AG10803 (cell line): Measurements from ENCODE around the gene GTF2A1L.

Source experiments
- DNase-seq: peaks from one replicate; pipeline ENCODE4 v3.0.0; 2010; ENCODE audit warnings: low read depth
- H3K4me3 ChIP-seq: 2 replicates; pipeline ENCODE4 v1.5.1; 2011; ENCODE audit warnings: mild to moderate bottlenecking, low read length, control low read depth
- CTCF ChIP-seq: conservative IDR thresholded peaks from 2 replicates; pipeline ENCODE4 v1.5.1; 2011; ENCODE audit warnings: mild to moderate bottlenecking, low read length, control low read depth, inconsistent platforms

The GTF2A1L gene

DNA sequence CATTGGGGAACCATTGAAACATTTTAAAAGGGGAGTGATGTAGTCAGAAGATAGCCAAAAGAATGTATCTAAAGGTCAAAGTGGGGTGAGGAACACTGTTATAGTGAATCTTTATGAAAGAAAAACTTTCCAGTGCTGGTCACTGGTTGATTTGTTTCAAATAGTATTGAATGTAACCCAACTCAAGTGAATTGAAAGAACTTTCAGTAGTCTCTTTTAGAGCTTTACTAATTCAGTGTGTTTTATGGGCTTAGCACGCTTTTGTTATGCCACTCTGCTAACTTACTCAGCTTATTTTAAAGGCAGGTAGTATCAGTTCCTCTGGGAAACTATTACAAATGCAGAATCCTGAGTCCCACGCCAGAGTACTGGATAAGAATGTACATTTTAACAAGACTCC, 57.3 kb downstream of the GTF2A1L start:
- no peak overlapping the region for H3K4me3 ChIP-seq
- no peak for DNase-seq
- no peak for TF ChIP-seq CTCF

GRCh38 chr2:48677450-48677849, 59.8 kb downstream of the GTF2A1L start:
- no peak for DNase-seq

DNA sequence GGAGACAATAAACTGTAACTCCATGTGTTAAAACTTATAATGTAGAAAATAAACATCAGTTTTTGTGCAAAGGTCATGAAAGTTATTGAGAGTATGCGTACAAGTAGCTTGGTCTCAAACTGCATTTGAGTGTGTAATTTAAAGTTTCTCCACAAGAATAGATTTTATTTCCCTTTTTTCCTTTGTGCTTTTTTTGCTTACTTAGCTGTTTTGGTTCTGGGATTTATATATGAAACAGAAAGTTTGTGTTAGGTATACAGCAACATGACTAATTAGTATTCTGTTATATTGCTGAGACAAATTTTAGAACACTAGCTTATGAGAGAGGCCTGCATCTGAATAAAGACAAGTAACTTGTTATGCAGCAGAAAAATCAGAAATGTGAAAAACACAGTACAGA, 67.5 kb downstream of the GTF2A1L start:
- no peak for DNase-seq
- TF ChIP-seq CTCF = no peak
- H3K4me3 ChIP-seq = no peak overlapping the region

More at GRCh38 chr2:48677450-48677849, 59.8 kb downstream of the GTF2A1L start:
- H3K4me3 ChIP-seq = no peak overlapping the region
- TF ChIP-seq CTCF = no peak

GRCh38 chr2:48691935-48692691, 74.5 kb downstream of the GTF2A1L start:
- DNase-seq = no peak
- H3K4me3 ChIP-seq = no peak overlapping the region
- TF ChIP-seq CTCF = no peak

- TF ChIP-seq CTCF = no peak
- no peak overlapping the region for H3K4me3 ChIP-seq
- peak; percentile 27 for DNase-seq
Observed at GRCh38 chr2:48693066-48693465, 75.4 kb downstream of the GTF2A1L start.

- no peak for DNase-seq
- no peak for TF ChIP-seq CTCF
- no peak overlapping the region for H3K4me3 ChIP-seq
Observed at GRCh38 chr2:48693645-48694044, 76.0 kb downstream of the GTF2A1L start.

DNA sequence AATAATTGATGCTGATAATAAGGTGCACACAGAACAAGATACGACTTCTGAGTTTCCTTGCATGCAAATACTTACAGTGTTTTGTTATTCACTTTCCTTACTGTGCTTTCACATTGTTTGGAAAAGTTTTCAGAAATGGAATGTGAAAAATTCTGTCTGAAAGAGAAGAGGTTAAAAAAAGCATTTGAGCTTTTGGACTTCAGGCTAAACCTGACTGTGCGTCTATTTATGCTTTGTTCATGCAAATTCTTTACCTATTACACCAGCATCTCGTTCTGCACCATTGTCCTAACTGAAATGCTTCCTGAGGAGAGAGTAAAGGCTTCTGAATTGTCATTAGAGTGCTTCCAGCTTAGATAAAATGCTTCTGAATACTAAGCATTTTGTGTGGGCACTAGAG, 76.5 kb downstream of the GTF2A1L start:
- TF ChIP-seq CTCF = no peak

More for the DNA sequence above, 76.5 kb downstream of the GTF2A1L start:
- no peak overlapping the region for H3K4me3 ChIP-seq
- peak; percentile 55 for DNase-seq
